ENCODE results near the gene GPC6. TPM values are rescaled to one million over a fixed set of nuclear protein-coding genes. Genes with fewer than 3 reads are reported as not detected.

GPC6 gene
- total and polyA plus RNA-seq, 4 donors, result 5.9 to 29.1 (median 18.2) TPM

DNA sequence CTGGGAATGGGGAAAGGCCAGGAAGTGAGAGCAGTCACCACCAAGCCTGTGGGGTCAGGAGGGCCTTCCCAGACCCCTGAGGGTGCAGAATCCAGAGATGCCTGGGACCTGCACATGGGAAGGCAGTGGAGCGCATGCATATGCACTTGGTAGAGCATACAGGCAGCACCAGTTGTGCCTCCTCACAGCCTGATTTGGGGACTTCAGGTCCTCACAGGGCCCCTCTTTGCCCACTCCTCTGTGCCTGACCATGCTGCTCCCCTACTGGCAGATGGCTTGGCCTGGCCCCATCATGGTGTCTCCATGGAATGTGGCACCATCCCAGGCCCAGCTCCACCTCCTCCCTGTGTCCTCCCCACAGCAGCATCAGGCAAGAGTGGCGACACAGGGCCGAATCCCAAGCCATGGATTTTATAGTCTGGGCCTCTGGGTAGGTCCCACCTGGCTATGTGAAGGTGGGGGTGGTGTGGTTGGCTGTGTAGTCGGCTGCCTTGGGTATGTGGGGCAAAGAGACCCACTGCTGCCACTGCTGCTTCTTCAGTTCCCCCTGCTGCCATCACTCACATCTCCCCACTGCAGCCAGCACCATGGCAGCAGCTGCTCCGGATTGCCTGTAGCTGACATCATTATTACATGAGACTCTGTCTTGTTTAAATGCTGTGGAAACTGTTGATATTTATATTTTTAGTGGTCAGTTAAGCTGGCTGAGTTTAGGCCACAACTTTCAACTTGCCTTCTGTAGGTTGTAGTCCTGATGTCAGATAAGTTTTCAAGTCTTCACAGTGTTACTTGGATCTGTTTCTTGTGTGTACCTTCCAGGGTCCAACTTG is 247.0 kb downstream of the GPC6 start:
- H3K9me3 ChIP-seq (ENCODE audit: control insufficient read depth in 4 of 4, low read length in 3 of 4), result peaks cover 0 to 11% (median 0%) of the 10 kb centered on the region in 4 donors
- 90% methylated on average over 5 of the region's 5 CpGs for whole genome bisulfite sequencing
- no peak for TF ChIP-seq RXRA (IDR thresholded peaks at IDR 0.05)
- no peak for TF ChIP-seq FOXA2 (IDR thresholded peaks at IDR 0.05)
- no peak for TF ChIP-seq SP1 (IDR thresholded peaks at IDR 0.05)
- H3K27ac ChIP-seq (ENCODE audit: low read depth in 1 of 2, low read length in 2 of 2), result no peak overlapping the region
- H3K36me3 ChIP-seq (ENCODE audit: control insufficient read depth in 4 of 4, insufficient read depth in 3 of 4, low read depth in 1 of 4, low read length in 3 of 4), result no peaks in the 10 kb centered on the region
- H3K27me3 ChIP-seq (ENCODE audit: control insufficient read depth in 4 of 4, insufficient read depth in 4 of 4, low read length in 3 of 4), result no peaks in the 10 kb centered on the region
- H3K4me1 ChIP-seq (ENCODE audit: control insufficient read depth in 4 of 4, insufficient read depth in 4 of 4, low read length in 3 of 4), result no peaks in the 10 kb centered on the region
- DNase-seq (ENCODE audit: low spot score), result no peak
- H3K4me3 ChIP-seq (ENCODE audit: low read depth in 1 of 3, low read length in 3 of 3), result no peak overlapping the region
- no peak overlapping the region for H3K9ac ChIP-seq (ENCODE audit: low read depth in 1 of 2, low read length in 2 of 2)

DNA sequence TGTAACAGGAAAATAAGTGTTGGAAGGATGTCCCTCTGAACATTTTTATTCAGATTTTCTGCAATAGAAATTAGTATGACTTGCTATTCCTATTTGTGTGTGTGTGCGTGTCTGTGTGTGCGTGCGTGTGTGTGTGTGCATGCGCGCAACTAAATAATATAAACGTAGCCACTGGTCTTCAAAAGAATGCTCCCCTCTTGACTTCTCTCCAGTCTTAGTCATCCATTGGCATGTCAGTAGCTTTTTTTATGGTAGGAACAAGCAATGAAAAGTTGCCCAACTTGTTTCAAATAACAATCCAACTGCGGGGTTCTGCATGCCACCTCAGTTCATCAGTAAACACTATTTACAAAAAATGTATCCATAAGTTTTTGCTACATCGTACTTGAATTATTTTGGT is 249.6 kb downstream of the GPC6 start:
- H3K27me3 ChIP-seq (ENCODE audit: control insufficient read depth in 4 of 4, insufficient read depth in 4 of 4, low read length in 3 of 4), result no peaks in the 10 kb centered on the region
- no peak for DNase-seq (ENCODE audit: low spot score)
- H3K36me3 ChIP-seq (ENCODE audit: control insufficient read depth in 4 of 4, insufficient read depth in 3 of 4, low read depth in 1 of 4, low read length in 3 of 4), result no peaks in the 10 kb centered on the region
- no peak overlapping the region for H3K27ac ChIP-seq (ENCODE audit: low read depth in 1 of 2, low read length in 2 of 2)
- no peak overlapping the region for H3K9ac ChIP-seq (ENCODE audit: low read depth in 1 of 2, low read length in 2 of 2)
- 92% methylated on average over 8 of the region's 8 CpGs for WGBS
- TF ChIP-seq, protein P1, sequence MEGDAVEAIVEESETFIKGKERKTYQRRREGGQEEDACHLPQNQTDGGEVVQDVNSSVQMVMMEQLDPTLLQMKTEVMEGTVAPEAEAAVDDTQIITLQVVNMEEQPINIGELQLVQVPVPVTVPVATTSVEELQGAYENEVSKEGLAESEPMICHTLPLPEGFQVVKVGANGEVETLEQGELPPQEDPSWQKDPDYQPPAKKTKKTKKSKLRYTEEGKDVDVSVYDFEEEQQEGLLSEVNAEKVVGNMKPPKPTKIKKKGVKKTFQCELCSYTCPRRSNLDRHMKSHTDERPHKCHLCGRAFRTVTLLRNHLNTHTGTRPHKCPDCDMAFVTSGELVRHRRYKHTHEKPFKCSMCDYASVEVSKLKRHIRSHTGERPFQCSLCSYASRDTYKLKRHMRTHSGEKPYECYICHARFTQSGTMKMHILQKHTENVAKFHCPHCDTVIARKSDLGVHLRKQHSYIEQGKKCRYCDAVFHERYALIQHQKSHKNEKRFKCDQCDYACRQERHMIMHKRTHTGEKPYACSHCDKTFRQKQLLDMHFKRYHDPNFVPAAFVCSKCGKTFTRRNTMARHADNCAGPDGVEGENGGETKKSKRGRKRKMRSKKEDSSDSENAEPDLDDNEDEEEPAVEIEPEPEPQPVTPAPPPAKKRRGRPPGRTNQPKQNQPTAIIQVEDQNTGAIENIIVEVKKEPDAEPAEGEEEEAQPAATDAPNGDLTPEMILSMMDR (IDR thresholded peaks at IDR 0.05; ENCODE audit: low read depth, low read length, missing input control), result no peak
- no peak for TF ChIP-seq JUND (IDR thresholded peaks at IDR 0.05)
- no peak for TF ChIP-seq HNF4A (conservative IDR thresholded peaks at IDR 0.05)
- no peak for TF ChIP-seq RXRA (IDR thresholded peaks at IDR 0.05)
- TF ChIP-seq, protein P2, sequence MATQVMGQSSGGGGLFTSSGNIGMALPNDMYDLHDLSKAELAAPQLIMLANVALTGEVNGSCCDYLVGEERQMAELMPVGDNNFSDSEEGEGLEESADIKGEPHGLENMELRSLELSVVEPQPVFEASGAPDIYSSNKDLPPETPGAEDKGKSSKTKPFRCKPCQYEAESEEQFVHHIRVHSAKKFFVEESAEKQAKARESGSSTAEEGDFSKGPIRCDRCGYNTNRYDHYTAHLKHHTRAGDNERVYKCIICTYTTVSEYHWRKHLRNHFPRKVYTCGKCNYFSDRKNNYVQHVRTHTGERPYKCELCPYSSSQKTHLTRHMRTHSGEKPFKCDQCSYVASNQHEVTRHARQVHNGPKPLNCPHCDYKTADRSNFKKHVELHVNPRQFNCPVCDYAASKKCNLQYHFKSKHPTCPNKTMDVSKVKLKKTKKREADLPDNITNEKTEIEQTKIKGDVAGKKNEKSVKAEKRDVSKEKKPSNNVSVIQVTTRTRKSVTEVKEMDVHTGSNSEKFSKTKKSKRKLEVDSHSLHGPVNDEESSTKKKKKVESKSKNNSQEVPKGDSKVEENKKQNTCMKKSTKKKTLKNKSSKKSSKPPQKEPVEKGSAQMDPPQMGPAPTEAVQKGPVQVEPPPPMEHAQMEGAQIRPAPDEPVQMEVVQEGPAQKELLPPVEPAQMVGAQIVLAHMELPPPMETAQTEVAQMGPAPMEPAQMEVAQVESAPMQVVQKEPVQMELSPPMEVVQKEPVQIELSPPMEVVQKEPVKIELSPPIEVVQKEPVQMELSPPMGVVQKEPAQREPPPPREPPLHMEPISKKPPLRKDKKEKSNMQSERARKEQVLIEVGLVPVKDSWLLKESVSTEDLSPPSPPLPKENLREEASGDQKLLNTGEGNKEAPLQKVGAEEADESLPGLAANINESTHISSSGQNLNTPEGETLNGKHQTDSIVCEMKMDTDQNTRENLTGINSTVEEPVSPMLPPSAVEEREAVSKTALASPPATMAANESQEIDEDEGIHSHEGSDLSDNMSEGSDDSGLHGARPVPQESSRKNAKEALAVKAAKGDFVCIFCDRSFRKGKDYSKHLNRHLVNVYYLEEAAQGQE (IDR thresholded peaks at IDR 0.05), result no peak
- TF ChIP-seq NR2F2 (IDR thresholded peaks at IDR 0.05), result no peak
- TF ChIP-seq EGR1 (IDR thresholded peaks at IDR 0.05; ENCODE audit: low read depth in 2 of 2), result no peak
- no peak for TF ChIP-seq YY1 (IDR thresholded peaks at IDR 0.05)
- no peak for TF ChIP-seq FOXA2 (IDR thresholded peaks at IDR 0.05)
- TF ChIP-seq, protein P3, sequence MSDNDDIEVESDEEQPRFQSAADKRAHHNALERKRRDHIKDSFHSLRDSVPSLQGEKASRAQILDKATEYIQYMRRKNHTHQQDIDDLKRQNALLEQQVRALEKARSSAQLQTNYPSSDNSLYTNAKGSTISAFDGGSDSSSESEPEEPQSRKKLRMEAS (IDR thresholded peaks at IDR 0.05), result no peak
- TF ChIP-seq, protein P4, sequence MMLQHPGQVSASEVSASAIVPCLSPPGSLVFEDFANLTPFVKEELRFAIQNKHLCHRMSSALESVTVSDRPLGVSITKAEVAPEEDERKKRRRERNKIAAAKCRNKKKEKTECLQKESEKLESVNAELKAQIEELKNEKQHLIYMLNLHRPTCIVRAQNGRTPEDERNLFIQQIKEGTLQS (IDR thresholded peaks at IDR 0.05), result no peak
- TF ChIP-seq TAF1 (conservative IDR thresholded peaks at IDR 0.05), result no peak
- TF ChIP-seq FOXA1 (IDR thresholded peaks at IDR 0.05), result no peak
- no peak for TF ChIP-seq RAD21 (IDR thresholded peaks at IDR 0.05)
- H3K4me1 ChIP-seq (ENCODE audit: control insufficient read depth in 4 of 4, insufficient read depth in 4 of 4, low read length in 3 of 4), result no peaks in the 10 kb centered on the region
- no peaks in the 10 kb centered on the region for H3K9me3 ChIP-seq (ENCODE audit: control insufficient read depth in 4 of 4, low read length in 3 of 4)
- no peak overlapping the region for H3K4me3 ChIP-seq (ENCODE audit: low read depth in 1 of 3, low read length in 3 of 3)

Measured in liver (tissue), 9 donors.